ENCODE measurements around the gene TRPM2. TPM values are rescaled to one million over a fixed set of nuclear protein-coding genes. Genes with fewer than 3 reads are reported as not detected.

The TRPM2 gene
- total RNA-seq, 1 experiment from 2014 or later = 0.26 TPM

DNA sequence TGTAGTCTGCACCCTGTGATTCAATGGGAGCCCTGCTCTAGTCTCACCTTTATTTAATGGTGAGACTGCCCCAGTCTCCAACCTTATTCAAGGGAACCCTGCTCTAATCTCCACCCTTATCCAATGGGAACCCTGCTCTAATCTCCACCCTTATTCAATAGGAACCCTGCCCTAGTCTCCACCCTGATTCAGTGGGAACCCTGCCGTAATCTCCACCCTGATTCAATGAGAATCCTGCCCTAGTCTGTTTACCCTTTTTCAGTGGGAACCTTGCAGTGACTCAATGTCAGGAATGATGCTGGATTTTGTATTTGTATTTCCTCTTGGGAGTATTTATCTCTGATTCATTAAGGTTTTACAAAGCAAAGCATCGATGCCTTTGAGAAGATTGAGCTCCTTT lies 39.5 kb downstream of the TRPM2 start:
- in situ Hi-C loops (cut with HindIII; ENCODE audit: low pct_unique_long_range_greater_than_20kb, low sequenced_read_pairs) = no loop called here
- BruUV-seq (replicated peaks) = no TSS peak
- H3K27me3 ChIP-seq (ENCODE audit: control insufficient read depth, insufficient read depth, low read length) = no peaks in the 10 kb centered on the region
- DNase-seq (ENCODE audit: low read depth, low spot score) (no peak), ATAC-seq (no peak)
- H3K4me1 ChIP-seq (ENCODE audit: control insufficient read depth, insufficient read depth, low read length) = no peaks in the 10 kb centered on the region
- ChIA-PET POLR2A (no interaction called here), CTCF (no interaction called here)
- no peak overlapping the region for H3K27ac ChIP-seq (ENCODE audit: low read length)
- no peaks in the 10 kb centered on the region for H3K36me3 ChIP-seq (ENCODE audit: control insufficient read depth, insufficient read depth, low read length)
- no peaks in the 10 kb centered on the region for H3K9me3 ChIP-seq (ENCODE audit: control insufficient read depth, insufficient read depth, low read depth, low read length)
- TF ChIP-seq, protein P1, sequence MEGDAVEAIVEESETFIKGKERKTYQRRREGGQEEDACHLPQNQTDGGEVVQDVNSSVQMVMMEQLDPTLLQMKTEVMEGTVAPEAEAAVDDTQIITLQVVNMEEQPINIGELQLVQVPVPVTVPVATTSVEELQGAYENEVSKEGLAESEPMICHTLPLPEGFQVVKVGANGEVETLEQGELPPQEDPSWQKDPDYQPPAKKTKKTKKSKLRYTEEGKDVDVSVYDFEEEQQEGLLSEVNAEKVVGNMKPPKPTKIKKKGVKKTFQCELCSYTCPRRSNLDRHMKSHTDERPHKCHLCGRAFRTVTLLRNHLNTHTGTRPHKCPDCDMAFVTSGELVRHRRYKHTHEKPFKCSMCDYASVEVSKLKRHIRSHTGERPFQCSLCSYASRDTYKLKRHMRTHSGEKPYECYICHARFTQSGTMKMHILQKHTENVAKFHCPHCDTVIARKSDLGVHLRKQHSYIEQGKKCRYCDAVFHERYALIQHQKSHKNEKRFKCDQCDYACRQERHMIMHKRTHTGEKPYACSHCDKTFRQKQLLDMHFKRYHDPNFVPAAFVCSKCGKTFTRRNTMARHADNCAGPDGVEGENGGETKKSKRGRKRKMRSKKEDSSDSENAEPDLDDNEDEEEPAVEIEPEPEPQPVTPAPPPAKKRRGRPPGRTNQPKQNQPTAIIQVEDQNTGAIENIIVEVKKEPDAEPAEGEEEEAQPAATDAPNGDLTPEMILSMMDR (IDR thresholded peaks at IDR 0.05) = no peak
- no peak for TF ChIP-seq SIN3A (IDR thresholded peaks at IDR 0.05; ENCODE audit: borderline replicate concordance, insufficient read depth, low read depth, low read length)
- no peak for TF ChIP-seq POLR2AphosphoS5 (IDR thresholded peaks at IDR 0.05; ENCODE audit: low read depth, low read length)
- TF ChIP-seq, protein P2, sequence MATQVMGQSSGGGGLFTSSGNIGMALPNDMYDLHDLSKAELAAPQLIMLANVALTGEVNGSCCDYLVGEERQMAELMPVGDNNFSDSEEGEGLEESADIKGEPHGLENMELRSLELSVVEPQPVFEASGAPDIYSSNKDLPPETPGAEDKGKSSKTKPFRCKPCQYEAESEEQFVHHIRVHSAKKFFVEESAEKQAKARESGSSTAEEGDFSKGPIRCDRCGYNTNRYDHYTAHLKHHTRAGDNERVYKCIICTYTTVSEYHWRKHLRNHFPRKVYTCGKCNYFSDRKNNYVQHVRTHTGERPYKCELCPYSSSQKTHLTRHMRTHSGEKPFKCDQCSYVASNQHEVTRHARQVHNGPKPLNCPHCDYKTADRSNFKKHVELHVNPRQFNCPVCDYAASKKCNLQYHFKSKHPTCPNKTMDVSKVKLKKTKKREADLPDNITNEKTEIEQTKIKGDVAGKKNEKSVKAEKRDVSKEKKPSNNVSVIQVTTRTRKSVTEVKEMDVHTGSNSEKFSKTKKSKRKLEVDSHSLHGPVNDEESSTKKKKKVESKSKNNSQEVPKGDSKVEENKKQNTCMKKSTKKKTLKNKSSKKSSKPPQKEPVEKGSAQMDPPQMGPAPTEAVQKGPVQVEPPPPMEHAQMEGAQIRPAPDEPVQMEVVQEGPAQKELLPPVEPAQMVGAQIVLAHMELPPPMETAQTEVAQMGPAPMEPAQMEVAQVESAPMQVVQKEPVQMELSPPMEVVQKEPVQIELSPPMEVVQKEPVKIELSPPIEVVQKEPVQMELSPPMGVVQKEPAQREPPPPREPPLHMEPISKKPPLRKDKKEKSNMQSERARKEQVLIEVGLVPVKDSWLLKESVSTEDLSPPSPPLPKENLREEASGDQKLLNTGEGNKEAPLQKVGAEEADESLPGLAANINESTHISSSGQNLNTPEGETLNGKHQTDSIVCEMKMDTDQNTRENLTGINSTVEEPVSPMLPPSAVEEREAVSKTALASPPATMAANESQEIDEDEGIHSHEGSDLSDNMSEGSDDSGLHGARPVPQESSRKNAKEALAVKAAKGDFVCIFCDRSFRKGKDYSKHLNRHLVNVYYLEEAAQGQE (IDR thresholded peaks at IDR 0.05; ENCODE audit: insufficient read depth in 1 of 2, low read depth in 2 of 2, low read length in 1 of 2) = no peak
- TF ChIP-seq TCF7L2 (IDR thresholded peaks at IDR 0.05; ENCODE audit: low read depth, low read length) = no peak
- intact Hi-C loops (cut with micrococcal nuclease; ENCODE audit: unreplicated experiment) = no loop called here
- no peak overlapping the region for H3K4me3 ChIP-seq (ENCODE audit: low read depth in 2 of 2, low read length in 2 of 2)

DNA sequence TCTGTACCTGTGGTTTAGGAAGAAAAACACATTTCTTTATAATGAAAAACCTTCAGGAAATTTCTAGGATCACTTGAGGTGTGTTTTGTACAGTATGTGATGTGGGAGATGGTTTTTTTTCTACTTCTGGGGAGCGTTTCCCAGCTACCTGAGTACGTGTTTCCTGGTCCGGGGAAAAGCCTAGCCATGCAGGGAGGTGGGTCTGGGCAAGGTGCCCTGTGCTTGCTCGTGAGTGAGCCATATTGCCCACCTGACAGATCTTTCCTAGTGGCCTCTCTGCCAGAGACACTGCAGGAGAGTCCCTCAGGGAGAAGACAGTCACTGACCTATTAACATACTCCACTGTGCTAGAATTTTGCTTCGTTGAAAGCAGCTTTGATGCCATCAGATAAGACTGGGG lies 41.3 kb downstream of the TRPM2 start:
- Histone ChIP-seq H3K36me3 (ENCODE audit: control insufficient read depth, insufficient read depth, low read length) (no peaks in the 10 kb centered on the region), H3K4me3 (ENCODE audit: low read depth in 2 of 2, low read length in 2 of 2) (no peak overlapping the region), H3K27ac (ENCODE audit: low read length) (no peak overlapping the region), H3K4me1 (ENCODE audit: control insufficient read depth, insufficient read depth, low read length) (no peaks in the 10 kb centered on the region), H3K9me3 (ENCODE audit: control insufficient read depth, insufficient read depth, low read depth, low read length) (no peaks in the 10 kb centered on the region), H3K27me3 (ENCODE audit: control insufficient read depth, insufficient read depth, low read length) (no peaks in the 10 kb centered on the region)
- ChIA-PET CTCF (no interaction called here), POLR2A (no interaction called here)
- ATAC-seq (no peak), DNase-seq (ENCODE audit: low read depth, low spot score) (no peak)
- in situ Hi-C loops (cut with HindIII; ENCODE audit: low pct_unique_long_range_greater_than_20kb, low sequenced_read_pairs) = no loop called here
- no peak for TF ChIP-seq TCF7L2 (IDR thresholded peaks at IDR 0.05; ENCODE audit: low read depth, low read length)
- TF ChIP-seq, protein P1 (IDR thresholded peaks at IDR 0.05) = no peak
- TF ChIP-seq, protein P2 (IDR thresholded peaks at IDR 0.05; ENCODE audit: insufficient read depth in 1 of 2, low read depth in 2 of 2, low read length in 1 of 2) = no peak
- intact Hi-C loops (cut with micrococcal nuclease; ENCODE audit: unreplicated experiment) = no loop called here
- no TSS peak for BruUV-seq (replicated peaks)
